HepG2 (cell line): ENCODE results near the gene TDRD6. TPM values are rescaled to one million over a fixed set of nuclear protein-coding genes. Genes with fewer than 3 reads are reported as not detected.

Experiments
- ATAC-seq: fragments of 200-7000 bp; cut with Tn5 transposase; 3 replicates; pipeline ENCODE4 v1.9.1; 2020; ENCODE audit warnings: mild to moderate bottlenecking, moderate library complexity
- BruUV-seq: library from RNA; stranded (reverse); fragments of 400-500 nt; replicated peaks from 2 replicates; lab custom pipeline; 2021; lab: Mats Ljungman, UMichigan
- CTCF ChIA-PET: fragments of 300-600 bp; formaldehyde crosslinking; extraction: SDS; loops from one replicate; lab custom pipeline; 2021; ENCODE audit warnings: low total read pairs, inconsistent platforms, low intra/inter-chr PET ratio; lab: Yijun Ruan, JAX
- POLR2A ChIA-PET: fragments of 350-600 bp; sonication (Branson Sonifier 250); formaldehyde crosslinking; loops from one replicate; lab custom pipeline; 2020; ENCODE audit warnings: antibody characterized with exemption, inconsistent platforms; lab: Yijun Ruan, JAX
- DNase-seq: peaks from one replicate; pipeline ENCODE4 v3.0.0-alpha.2; 2015; ENCODE audit warnings: low spot score
- FAIRE-seq: peaks from 3 replicates; lab custom pipeline; 2011; peaks lifted over from hg19 to GRCh38; lab: Jason Lieb, UNC
- H2AFZ ChIP-seq: one replicate; pipeline ENCODE4 v1.6.1; 2011; ENCODE audit warnings: low read length, inconsistent platforms
- H3K27ac ChIP-seq: fragments of 300-600 bp; 3 replicates; pipeline ENCODE4 v1.8.0; 2011; ENCODE audit warnings: mixed run types, mild to moderate bottlenecking, mixed read lengths, low read length, inconsistent platforms; ENCODE audit not compliant: insufficient read depth; ENCODE audit errors: extremely low read length
- H3K27me3 ChIP-seq, 2 experiments: fragments of 200-600 bp in 1 of 2; 2 replicates in 1 of 2; 3 replicates in 1 of 2; pipeline versions ENCODE4 v1.6.0 to v1.8.0; 2011; ENCODE audit warnings: low read length in 2 of 2, mild to moderate bottlenecking in 2 of 2, moderate library complexity in 2 of 2, inconsistent platforms in 1 of 2; ENCODE audit not compliant: insufficient read depth in 2 of 2, control insufficient read depth in 1 of 2
- H3K36me3 ChIP-seq, 2 experiments: fragments of 200-600 bp in 1 of 2; replicated peaks in 1 of 2; 2 replicates in 1 of 2; 3 replicates in 1 of 2; pipeline versions ENCODE4 v1.5.1 to v1.8.0; 2011; ENCODE audit warnings: low read length in 2 of 2, inconsistent platforms in 1 of 2; ENCODE audit not compliant: insufficient read depth in 2 of 2, control insufficient read depth in 1 of 2
- H3K4me1 ChIP-seq: 2 replicates; pipeline ENCODE4 v1.5.1; 2012; ENCODE audit warnings: low read length, inconsistent platforms; ENCODE audit not compliant: insufficient read depth
- H3K4me2 ChIP-seq: 2 replicates; pipeline ENCODE4 v1.6.0; 2011; ENCODE audit warnings: low read depth, low read length, inconsistent platforms
- H3K4me3 ChIP-seq, 3 experiments: fragments of 200-600 bp in 1 of 3; sonication (generic), shearing (Covaris generic) in 1 of 3; replicated peaks in 1 of 3; 2 replicates each; pipeline ENCODE4 v1.5.1; 2011 to 2016; ENCODE audit warnings: low read length in 3 of 3, inconsistent platforms in 2 of 3, low read depth in 2 of 3, mild to moderate bottlenecking in 2 of 3, control low read depth in 1 of 3, mixed read lengths in 1 of 3; ENCODE audit not compliant: insufficient read depth in 1 of 3
- H3K79me2 ChIP-seq: one replicate; pipeline ENCODE4 v1.6.1; 2011; ENCODE audit warnings: low read length, inconsistent platforms; ENCODE audit not compliant: insufficient read depth
- H3K9ac ChIP-seq: 2 replicates; pipeline ENCODE4 v1.6.0; 2011; ENCODE audit warnings: mild to moderate bottlenecking, low read depth, low read length, inconsistent platforms; ENCODE audit not compliant: insufficient read depth
- H3K9me3 ChIP-seq: 2 replicates; pipeline ENCODE4 v1.5.1; 2012; ENCODE audit warnings: mild to moderate bottlenecking, low read length
- H4K20me1 ChIP-seq: 2 replicates; pipeline ENCODE4 v1.6.0; 2011; ENCODE audit warnings: inconsistent platforms, mild to moderate bottlenecking, low read length, moderate library complexity; ENCODE audit not compliant: insufficient read depth
- BCL3 ChIP-seq: sonication (generic); formaldehyde crosslinking; IDR thresholded peaks from 2 replicates; pipeline ENCODE4 v1.5.1; 2020; ENCODE audit warnings: mild to moderate bottlenecking, missing genetic modification reagents, moderate library complexity
- BCL6 ChIP-seq: IDR thresholded peaks from 2 replicates; pipeline ENCODE4 v1.6.1; 2016; ENCODE audit warnings: missing genetic modification reagents, missing compliant biosample characterization
- DBP ChIP-seq: sonication (generic); formaldehyde crosslinking; IDR thresholded peaks from 2 replicates; pipeline ENCODE4 v1.4.0; 2020; ENCODE audit warnings: missing genetic modification reagents; ENCODE audit errors: not compliant biosample characterization
- FOSL2 ChIP-seq: sonication (generic); formaldehyde crosslinking; IDR thresholded peaks from 2 replicates; pipeline ENCODE4 v1.4.0; 2020; ENCODE audit warnings: missing genetic modification reagents
- HNRNPH1 ChIP-seq: fragments of 200-400 bp; formaldehyde crosslinking; optimal IDR thresholded peaks from 2 replicates; pipeline ENCODE3; 2017; ENCODE audit warnings: mild to moderate bottlenecking, low read depth, low read length
- KLF6 ChIP-seq: IDR thresholded peaks from 2 replicates; pipeline ENCODE4 v1.8.0; 2016; ENCODE audit warnings: missing biosample characterization, missing genetic modification reagents
- NFE2 ChIP-seq: sonication (generic); formaldehyde crosslinking; IDR thresholded peaks from 2 replicates; pipeline ENCODE4 v1.4.0; 2020; ENCODE audit warnings: missing genetic modification reagents
- NR2C2 ChIP-seq: sonication (generic); formaldehyde crosslinking; IDR thresholded peaks from 2 replicates; pipeline ENCODE4 v1.4.0; 2020; ENCODE audit warnings: missing genetic modification reagents, mild to moderate bottlenecking, moderate library complexity, borderline replicate concordance
- POLR2AphosphoS5 ChIP-seq: IDR thresholded peaks from 2 replicates; pipeline ENCODE4 v1.6.1; 2012; ENCODE audit warnings: low read depth, low read length
- ZFP62 ChIP-seq: sonication (generic); formaldehyde crosslinking; IDR thresholded peaks from 2 replicates; pipeline ENCODE4 v1.4.0; 2020; ENCODE audit warnings: missing genetic modification reagents
- ZNF430 ChIP-seq: sonication (generic); formaldehyde crosslinking; IDR thresholded peaks from 2 replicates; pipeline ENCODE4 v1.9.0; 2021; ENCODE audit warnings: mild to moderate bottlenecking, missing genetic modification reagents
- ZNF503 ChIP-seq: sonication (generic); formaldehyde crosslinking; IDR thresholded peaks from 2 replicates; pipeline ENCODE4 v1.4.0; 2020; ENCODE audit warnings: missing genetic modification reagents
- ZNF83 ChIP-seq: sonication (generic); formaldehyde crosslinking; IDR thresholded peaks from 2 replicates; pipeline ENCODE4 v1.4.0; 2020; ENCODE audit warnings: missing genetic modification reagents, mild to moderate bottlenecking, borderline replicate concordance
- WGBS: methylation state at CpG from one replicate; pipeline ENCODE4 v1.1.6; 2017; ENCODE audit warnings: low lambda C conversion rate; 5-methylcytosine and 5-hydroxymethylcytosine counted together
- in situ Hi-C: cut with HindIII; loops from 2 replicates; pipeline ENCODE4 v1.10.0; 2017; ENCODE audit warnings: low pct_unique_long_range_greater_than_20kb; ENCODE audit not compliant: extremely low pct_ligation_motif_present
- intact Hi-C: fragments of 100-400 bp; cut with micrococcal nuclease; formaldehyde crosslinking; loops from one replicate; pipeline ENCODE4 v1.10.0; 2022; ENCODE audit not compliant: unreplicated experiment
- polyA plus RNA-seq, 8 experiments: library from polyadenylated mRNA; depleted of rRNA in 3 of 8; stranded (reverse) in 7 of 8; unstranded in 1 of 8; fragments of >200 nt; fragmentation: Illumina TruSeq in 4 of 8; extraction: Trizol in 4 of 8; gene quantifications; 2 replicates each; pipeline versions ENCODE4 v1.2.1 to v1.2.3, GENCODE V29; 2011 to 2016; ENCODE audit warnings: low read depth in 4 of 8, missing spikeins in 1 of 8, mixed read lengths in 1 of 8; ENCODE audit not compliant: insufficient read depth in 1 of 8
- total RNA-seq, 5 experiments: library from RNA; depleted of rRNA; stranded (reverse); fragments of >200 nt; fragmentation: Illumina TruSeq; extraction: Trizol; gene quantifications; 2 replicates each; pipeline ENCODE4 v1.2.3, GENCODE V29; 2016; ENCODE audit warnings: low read depth in 1 of 5
- TF ChIP-seq, protein P1 (sequence below): sonication (generic); formaldehyde crosslinking; IDR thresholded peaks from 2 replicates; pipeline ENCODE4 v1.5.0; 2020; ENCODE audit warnings: mild to moderate bottlenecking, missing genetic modification reagents
- TF ChIP-seq, protein P2 (sequence below): sonication (generic); formaldehyde crosslinking; IDR thresholded peaks from 2 replicates; pipeline ENCODE4 v1.4.0; 2020; ENCODE audit warnings: missing genetic modification reagents
- TF ChIP-seq, protein P3 (sequence below): sonication (generic); formaldehyde crosslinking; IDR thresholded peaks from 2 replicates; pipeline ENCODE4 v1.8.0; 2022; ENCODE audit warnings: mild to moderate bottlenecking, missing genetic modification reagents, moderate library complexity

Gene TDRD6
- total and polyA plus RNA-seq, 2 of the 13 experiments (the other 11 are each of a cell fraction or from before 2014, with no cell fraction given), result not detected

DNA sequence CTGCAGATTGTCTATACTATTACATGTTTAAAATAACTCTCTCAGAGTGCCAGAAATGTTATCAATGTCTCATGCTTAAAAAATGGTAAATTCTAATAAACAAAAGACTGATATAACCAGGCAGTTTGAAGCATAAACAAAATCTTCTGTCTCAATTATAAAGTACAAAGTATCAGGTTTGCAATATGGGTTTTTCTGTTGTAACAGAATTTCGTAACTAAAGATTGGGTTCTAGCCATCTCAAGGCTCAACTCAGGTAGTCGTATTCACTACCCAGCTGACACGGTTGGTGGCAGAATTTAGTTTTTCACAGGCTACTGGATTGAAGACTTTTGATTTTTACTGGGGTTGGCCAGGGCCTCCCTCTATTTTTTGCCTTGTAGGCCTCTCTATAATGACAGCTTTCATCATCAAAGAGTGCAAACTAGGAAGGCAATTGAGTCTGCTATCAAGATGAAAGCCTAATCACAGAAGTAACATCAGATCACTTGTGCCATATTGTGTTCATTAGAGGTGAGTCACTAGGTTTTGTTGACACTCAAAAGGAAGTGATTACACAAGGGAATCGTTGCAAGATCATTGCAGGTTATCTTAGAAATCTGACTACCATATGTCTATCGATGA is 38.7 kb upstream of the TDRD6 start:
- no peak overlapping the region for H2AFZ ChIP-seq
- intact Hi-C loops (no loop called here), in situ Hi-C loops (no loop called here)
- DNase-seq (peak; percentile 58), ATAC-seq (no peak), FAIRE-seq (no peak)
- POLR2A ChIA-PET, result no interaction called here
- H3K4me1 ChIP-seq, result peaks cover 20% of the 10 kb centered on the region
- H3K9me3 ChIP-seq, result no peaks in the 10 kb centered on the region
- no peak overlapping the region for H3K27ac ChIP-seq
- no peak overlapping the region for H3K9ac ChIP-seq
- H3K4me2 ChIP-seq, result no peak overlapping the region
- no peaks in the 10 kb centered on the region for H3K36me3 ChIP-seq
- CTCF ChIA-PET, result no interaction called here
- peaks cover 0 to 23% of the 10 kb centered on the region in 2 experiments; a peak in 2 of 5 replicates for H3K27me3 ChIP-seq
- H3K79me2 ChIP-seq, result no peaks in the 10 kb centered on the region
- no peaks in the 10 kb centered on the region for H4K20me1 ChIP-seq
- WGBS, result 3% methylated on average over 5 of the region's 5 CpGs
- no peak overlapping the region for H3K4me3 ChIP-seq
- BruUV-seq, result no TSS peak
- TF ChIP-seq ZNF430 (CRISPR knock-in tag), result no peak
- TF ChIP-seq, protein P1, sequence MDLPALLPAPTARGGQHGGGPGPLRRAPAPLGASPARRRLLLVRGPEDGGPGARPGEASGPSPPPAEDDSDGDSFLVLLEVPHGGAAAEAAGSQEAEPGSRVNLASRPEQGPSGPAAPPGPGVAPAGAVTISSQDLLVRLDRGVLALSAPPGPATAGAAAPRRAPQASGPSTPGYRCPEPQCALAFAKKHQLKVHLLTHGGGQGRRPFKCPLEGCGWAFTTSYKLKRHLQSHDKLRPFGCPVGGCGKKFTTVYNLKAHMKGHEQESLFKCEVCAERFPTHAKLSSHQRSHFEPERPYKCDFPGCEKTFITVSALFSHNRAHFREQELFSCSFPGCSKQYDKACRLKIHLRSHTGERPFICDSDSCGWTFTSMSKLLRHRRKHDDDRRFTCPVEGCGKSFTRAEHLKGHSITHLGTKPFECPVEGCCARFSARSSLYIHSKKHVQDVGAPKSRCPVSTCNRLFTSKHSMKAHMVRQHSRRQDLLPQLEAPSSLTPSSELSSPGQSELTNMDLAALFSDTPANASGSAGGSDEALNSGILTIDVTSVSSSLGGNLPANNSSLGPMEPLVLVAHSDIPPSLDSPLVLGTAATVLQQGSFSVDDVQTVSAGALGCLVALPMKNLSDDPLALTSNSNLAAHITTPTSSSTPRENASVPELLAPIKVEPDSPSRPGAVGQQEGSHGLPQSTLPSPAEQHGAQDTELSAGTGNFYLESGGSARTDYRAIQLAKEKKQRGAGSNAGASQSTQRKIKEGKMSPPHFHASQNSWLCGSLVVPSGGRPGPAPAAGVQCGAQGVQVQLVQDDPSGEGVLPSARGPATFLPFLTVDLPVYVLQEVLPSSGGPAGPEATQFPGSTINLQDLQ, result no peak
- no peak for TF ChIP-seq ZNF83 (CRISPR knock-in tag)
- TF ChIP-seq, protein P2, sequence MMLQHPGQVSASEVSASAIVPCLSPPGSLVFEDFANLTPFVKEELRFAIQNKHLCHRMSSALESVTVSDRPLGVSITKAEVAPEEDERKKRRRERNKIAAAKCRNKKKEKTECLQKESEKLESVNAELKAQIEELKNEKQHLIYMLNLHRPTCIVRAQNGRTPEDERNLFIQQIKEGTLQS (CRISPR knock-in tag), result no peak
- no peak for TF ChIP-seq KLF6 (CRISPR knock-in tag)
- TF ChIP-seq, protein P3, sequence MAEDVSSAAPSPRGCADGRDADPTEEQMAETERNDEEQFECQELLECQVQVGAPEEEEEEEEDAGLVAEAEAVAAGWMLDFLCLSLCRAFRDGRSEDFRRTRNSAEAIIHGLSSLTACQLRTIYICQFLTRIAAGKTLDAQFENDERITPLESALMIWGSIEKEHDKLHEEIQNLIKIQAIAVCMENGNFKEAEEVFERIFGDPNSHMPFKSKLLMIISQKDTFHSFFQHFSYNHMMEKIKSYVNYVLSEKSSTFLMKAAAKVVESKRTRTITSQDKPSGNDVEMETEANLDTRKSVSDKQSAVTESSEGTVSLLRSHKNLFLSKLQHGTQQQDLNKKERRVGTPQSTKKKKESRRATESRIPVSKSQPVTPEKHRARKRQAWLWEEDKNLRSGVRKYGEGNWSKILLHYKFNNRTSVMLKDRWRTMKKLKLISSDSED, result no peak
- TF ChIP-seq FOSL2 (CRISPR knock-in tag), result peak; percentile 91
- no peak for TF ChIP-seq ZFP62
- TF ChIP-seq NR2C2, result no peak
- TF ChIP-seq HNRNPH1, result no peak
- 0 out of 2 replicates have a peak, but pooled peaks have one; percentile 13 for TF ChIP-seq BCL6 (CRISPR knock-in tag)
- TF ChIP-seq BCL3 (CRISPR knock-in tag), result no peak
- no peak for TF ChIP-seq DBP (CRISPR knock-in tag)
- TF ChIP-seq ZNF503, result no peak
- TF ChIP-seq POLR2AphosphoS5, result no peak
- TF ChIP-seq NFE2 (CRISPR knock-in tag), result no peak
